H9 (cell line): ENCODE measurements around the gene LPP. TPM values are rescaled to one million over a fixed set of nuclear protein-coding genes. Genes with fewer than 3 reads are reported as not detected.

Experiments
- DNase-seq: peaks from one replicate; pipeline ENCODE4 v3.0.0-alpha.2; 2017
- H2AFZ ChIP-seq: one replicate; pipeline ENCODE4 v1.6.1; 2013; ENCODE audit warnings: mild to moderate bottlenecking, low read length, control low read depth, moderate library complexity
- H2AK5ac ChIP-seq: 2 replicates; pipeline ENCODE4 v1.6.1; 2013; ENCODE audit warnings: low read length, control low read depth, mixed read lengths; ENCODE audit not compliant: insufficient read length
- H2BK120ac ChIP-seq: one replicate; pipeline ENCODE4 v1.6.1; 2013; ENCODE audit warnings: low read depth, mild to moderate bottlenecking, low read length, control low read depth, inconsistent platforms; ENCODE audit not compliant: poor library complexity, severe bottlenecking
- H2BK12ac ChIP-seq: 2 replicates; pipeline ENCODE4 v1.6.1; 2013; ENCODE audit warnings: low read length, control low read depth, mixed read lengths, low read depth; ENCODE audit not compliant: insufficient read length
- H2BK15ac ChIP-seq: 2 replicates; pipeline ENCODE4 v1.6.1; 2013; ENCODE audit warnings: low read depth, low read length, control low read depth
- H2BK20ac ChIP-seq: one replicate; pipeline ENCODE4 v1.6.1; 2013; ENCODE audit warnings: low read depth, mild to moderate bottlenecking, low read length, control low read depth, inconsistent platforms; ENCODE audit not compliant: poor library complexity, severe bottlenecking
- H2BK5ac ChIP-seq: 2 replicates; pipeline ENCODE4 v1.6.1; 2013; ENCODE audit warnings: low read length, control low read depth, mixed read lengths; ENCODE audit not compliant: insufficient read length
- H3K14ac ChIP-seq: 2 replicates; pipeline ENCODE4 v1.6.1; 2013; ENCODE audit warnings: low read length, control low read depth; ENCODE audit not compliant: insufficient read depth
- H3K18ac ChIP-seq: 2 replicates; pipeline ENCODE4 v1.6.1; 2013; ENCODE audit warnings: low read depth, mild to moderate bottlenecking, mixed read lengths, low read length, control low read depth; ENCODE audit not compliant: insufficient read length
- H3K23ac ChIP-seq: 2 replicates; pipeline ENCODE4 v1.6.1; 2013; ENCODE audit warnings: low read length, control low read depth, mixed read lengths, low read depth; ENCODE audit not compliant: insufficient read length
- H3K23me2 ChIP-seq: 2 replicates; pipeline ENCODE4 v1.6.1; 2013; ENCODE audit warnings: low read depth, mild to moderate bottlenecking, mixed read lengths, low read length, control low read depth; ENCODE audit not compliant: insufficient read length, poor library complexity, severe bottlenecking
- H3K27ac ChIP-seq: 2 replicates; pipeline ENCODE4 v1.5.1; 2013; ENCODE audit warnings: low read length, control low read depth, mixed read lengths, low read depth; ENCODE audit not compliant: insufficient read length
- H3K27me3 ChIP-seq: 2 replicates; pipeline ENCODE4 v1.6.1; 2013; ENCODE audit warnings: low read length, control low read depth, inconsistent platforms; ENCODE audit not compliant: insufficient read depth
- H3K4ac ChIP-seq: 2 replicates; pipeline ENCODE4 v1.6.1; 2013; ENCODE audit warnings: low read depth, mild to moderate bottlenecking, control low read depth, inconsistent platforms, low read length, moderate library complexity
- H3K4me1 ChIP-seq: 2 replicates; pipeline ENCODE4 v1.6.1; 2013; ENCODE audit warnings: low read length, control low read depth, inconsistent platforms; ENCODE audit not compliant: insufficient read depth
- H3K4me2 ChIP-seq: 2 replicates; pipeline ENCODE4 v1.6.1; 2013; ENCODE audit warnings: low read length, control low read depth, mixed read lengths; ENCODE audit not compliant: insufficient read length, insufficient read depth
- H3K56ac ChIP-seq: 2 replicates; pipeline ENCODE4 v1.6.1; 2013; ENCODE audit warnings: low read depth, mild to moderate bottlenecking, mixed read lengths, low read length, control low read depth; ENCODE audit not compliant: insufficient read length
- H3K79me1 ChIP-seq: 2 replicates; pipeline ENCODE4 v1.6.1; 2013; ENCODE audit warnings: low read depth, mild to moderate bottlenecking, moderate library complexity, low read length, control low read depth, inconsistent platforms; ENCODE audit not compliant: insufficient read depth, poor library complexity, severe bottlenecking
- H3K79me2 ChIP-seq: 2 replicates; pipeline ENCODE4 v1.6.1; 2013; ENCODE audit warnings: low read length, control low read depth, inconsistent platforms; ENCODE audit not compliant: insufficient read depth
- H3K9ac ChIP-seq: 2 replicates; pipeline ENCODE4 v1.6.1; 2013; ENCODE audit warnings: low read length, control low read depth, mixed read lengths; ENCODE audit not compliant: insufficient read length; ENCODE audit errors: extremely low read depth
- H3K9me3 ChIP-seq: one replicate; pipeline ENCODE4 v1.6.1; 2013; ENCODE audit warnings: low read depth, low read length, inconsistent platforms; ENCODE audit not compliant: control insufficient read depth
- H3T11ph ChIP-seq: one replicate; pipeline ENCODE4 v1.6.1; 2013; ENCODE audit warnings: mild to moderate bottlenecking, low read length, control low read depth, inconsistent platforms
- H4K20me1 ChIP-seq: one replicate; pipeline ENCODE4 v1.6.1; 2013; ENCODE audit not compliant: control insufficient read depth, insufficient read length, insufficient read depth
- H4K5ac ChIP-seq: 2 replicates; pipeline ENCODE4 v1.6.1; 2013; ENCODE audit warnings: low read depth, mild to moderate bottlenecking, mixed read lengths, low read length, control low read depth; ENCODE audit not compliant: insufficient read length
- H4K8ac ChIP-seq: replicated peaks from 2 replicates; pipeline ENCODE4 v1.6.1; 2013; ENCODE audit warnings: low read length, control low read depth, mixed read lengths, low read depth; ENCODE audit not compliant: insufficient read length
- H4K91ac ChIP-seq: 2 replicates; pipeline ENCODE4 v1.6.1; 2013; ENCODE audit warnings: low read depth, mild to moderate bottlenecking, moderate library complexity, mixed read lengths, low read length, control low read depth; ENCODE audit not compliant: insufficient read length
- H3K27ac Mint-ChIP-seq, 3 experiments: 2 replicates in 2 of 3; 3 replicates in 1 of 3; pipeline ENCODE4 v1.8.0; 2020 to 2021; ENCODE audit warnings: mixed read lengths in 3 of 3, mild to moderate bottlenecking in 1 of 3, moderate library complexity in 1 of 3
- H3K27me3 Mint-ChIP-seq: 2 replicates; pipeline ENCODE4 v1.8.0; 2021; ENCODE audit warnings: low read depth, mild to moderate bottlenecking, moderate library complexity, mixed read lengths
- H3K36me3 Mint-ChIP-seq, 3 experiments: 2 replicates in 2 of 3; 3 replicates in 1 of 3; pipeline ENCODE4 v1.8.0; 2020 to 2021; ENCODE audit warnings: low read depth in 3 of 3, mixed read lengths in 3 of 3; ENCODE audit not compliant: insufficient read depth in 1 of 3
- H3K4me1 Mint-ChIP-seq, 2 experiments: 2 replicates each; pipeline ENCODE4 v1.8.0; 2020; ENCODE audit warnings: mixed read lengths in 2 of 2
- H3K4me3 Mint-ChIP-seq, 2 experiments: 2 replicates in 1 of 2; 3 replicates in 1 of 2; pipeline ENCODE4 v1.8.0; 2020 to 2021; ENCODE audit warnings: mild to moderate bottlenecking in 2 of 2, mixed read lengths in 2 of 2, moderate library complexity in 1 of 2
- H3K9me3 Mint-ChIP-seq, 2 experiments: 2 replicates in 1 of 2; 3 replicates in 1 of 2; pipeline ENCODE4 v1.8.0; 2020; ENCODE audit warnings: mild to moderate bottlenecking in 2 of 2, mixed read lengths in 2 of 2, moderate library complexity in 1 of 2
- CTCF ChIP-seq: fragments of 200-600 bp; sonication (generic); conservative IDR thresholded peaks from 3 replicates; pipeline ENCODE4 v1.8.0; 2021; ENCODE audit warnings: antibody characterized with exemption, mild to moderate bottlenecking
- WGBS: extraction: QIAGEN DNeasy Blood & Tissue Kit; methylation state at CpG from one replicate; pipeline ENCODE4 v1.1.7; 2013; ENCODE audit warnings: missing lambda C conversion rate, low lambda C conversion rate, mixed read lengths; ENCODE audit not compliant: insufficient read length; ENCODE audit errors: extremely low coverage; 5-methylcytosine and 5-hydroxymethylcytosine counted together
- total RNA-seq: library from RNA; stranded (reverse); gene quantifications from 2 replicates; pipeline ENCODE4 v1.2.1, GENCODE V29; 2021

LPP gene
- total RNA-seq, 1 experiment from 2014 or later = 64.6 TPM

GRCh38 chr3:188734395-188734794 lies 580.4 kb downstream of the LPP start:
- Histone ChIP-seq H3K23me2 (no peaks in the 10 kb centered on the region), H3K4me2 (no peak overlapping the region), H2AK5ac (no peak overlapping the region), H3K14ac (no peak overlapping the region), H4K20me1 (no peaks in the 10 kb centered on the region), H2BK120ac (no peak overlapping the region), H3K18ac (no peak overlapping the region), H3K9ac (no peak overlapping the region), H3K79me2 (no peaks in the 10 kb centered on the region), H3K27ac (no peak overlapping the region), H4K8ac (no peak overlapping the region), H3K23ac (no peak overlapping the region), H4K91ac (no peak overlapping the region), H4K5ac (no peak overlapping the region), H2AFZ (no peak overlapping the region), H3T11ph (no peak overlapping the region), H3K56ac (no peak overlapping the region), H3K4ac (no peak overlapping the region), H3K79me1 (no peaks in the 10 kb centered on the region), H2BK20ac (no peak overlapping the region), H3K9me3 (no peaks in the 10 kb centered on the region), H3K27me3 (no peaks in the 10 kb centered on the region), H2BK15ac (no peak overlapping the region), H3K4me1 (no peaks in the 10 kb centered on the region), H2BK5ac (no peak overlapping the region), H2BK12ac (no peak overlapping the region)
- no peaks in the 10 kb centered on the region for H3K27me3 Mint-ChIP-seq
- H3K9me3 Mint-ChIP-seq = no peaks in the 10 kb centered on the region
- H3K4me3 Mint-ChIP-seq = no peak overlapping the region
- no peaks in the 10 kb centered on the region for H3K4me1 Mint-ChIP-seq
- H3K27ac Mint-ChIP-seq = no peak overlapping the region
- TF ChIP-seq CTCF = no peak
- no CpG with 5 or more reads among the region's 1 CpG for WGBS
- no peak for DNase-seq
- H3K36me3 Mint-ChIP-seq = no peaks in the 10 kb centered on the region
